DND-41 (cell line): Measurements from ENCODE around the gene CHD1L.

Source experiments
- EZH2 ChIP-seq: IDR thresholded peaks from 3 replicates; pipeline ENCODE4 v1.6.1; 2012; ENCODE audit warnings: borderline replicate concordance, low read depth, mild to moderate bottlenecking, moderate library complexity, low read length, inconsistent platforms; ENCODE audit not compliant: severe bottlenecking
- TF ChIP-seq, protein P1 (sequence below): IDR thresholded peaks from 2 replicates; pipeline ENCODE4 v1.5.1; 2012; ENCODE audit warnings: borderline replicate concordance, low read length, moderate library complexity, mild to moderate bottlenecking; ENCODE audit not compliant: poor library complexity, severe bottlenecking; ENCODE audit errors: extremely low read depth

- TF ChIP-seq, protein P1, sequence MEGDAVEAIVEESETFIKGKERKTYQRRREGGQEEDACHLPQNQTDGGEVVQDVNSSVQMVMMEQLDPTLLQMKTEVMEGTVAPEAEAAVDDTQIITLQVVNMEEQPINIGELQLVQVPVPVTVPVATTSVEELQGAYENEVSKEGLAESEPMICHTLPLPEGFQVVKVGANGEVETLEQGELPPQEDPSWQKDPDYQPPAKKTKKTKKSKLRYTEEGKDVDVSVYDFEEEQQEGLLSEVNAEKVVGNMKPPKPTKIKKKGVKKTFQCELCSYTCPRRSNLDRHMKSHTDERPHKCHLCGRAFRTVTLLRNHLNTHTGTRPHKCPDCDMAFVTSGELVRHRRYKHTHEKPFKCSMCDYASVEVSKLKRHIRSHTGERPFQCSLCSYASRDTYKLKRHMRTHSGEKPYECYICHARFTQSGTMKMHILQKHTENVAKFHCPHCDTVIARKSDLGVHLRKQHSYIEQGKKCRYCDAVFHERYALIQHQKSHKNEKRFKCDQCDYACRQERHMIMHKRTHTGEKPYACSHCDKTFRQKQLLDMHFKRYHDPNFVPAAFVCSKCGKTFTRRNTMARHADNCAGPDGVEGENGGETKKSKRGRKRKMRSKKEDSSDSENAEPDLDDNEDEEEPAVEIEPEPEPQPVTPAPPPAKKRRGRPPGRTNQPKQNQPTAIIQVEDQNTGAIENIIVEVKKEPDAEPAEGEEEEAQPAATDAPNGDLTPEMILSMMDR: no peak
- TF ChIP-seq EZH2: no peak
These were observed 18.5 kb downstream of the CHD1L start for GRCh38 chr1:147260956-147261355.
